Measurements from ENCODE around the gene FMN2. TPM values are rescaled to one million over a fixed set of nuclear protein-coding genes. Genes with fewer than 3 reads are reported as not detected.

The FMN2 gene
- total and polyA plus RNA-seq, 2 donors (not counting 1 experiment from before 2014, with no cell fraction given), result 8.0 to 13.7 TPM

GRCh38 chr1:240516069-240516468, 424.4 kb downstream of the FMN2 start:
- no peak for DNase-seq (ENCODE audit: low read depth in 2 of 2)
- Histone ChIP-seq H3K4me2 (ENCODE audit: extremely low read depth, insufficient read depth, low read length) (no peak overlapping the region), H3K9me3 (ENCODE audit: control insufficient read depth, insufficient read depth, low read depth, low read length) (no peaks in the 10 kb centered on the region), H3K27me3 (ENCODE audit: control insufficient read depth, insufficient read depth, low read length) (no peaks in the 10 kb centered on the region), H3K79me2 (ENCODE audit: control insufficient read depth, insufficient read depth, low read length) (no peaks in the 10 kb centered on the region), H3K4me1 (ENCODE audit: control insufficient read depth, extremely low read depth, insufficient read depth, low read length) (no peaks in the 10 kb centered on the region), H3K4me3 (replicated peaks in 1 of 4; ENCODE audit: control extremely low read depth in 1 of 4, insufficient read depth in 1 of 4, low read depth in 3 of 4, low read length in 4 of 4) (no peak overlapping the region), H4K20me1 (ENCODE audit: control insufficient read depth, extremely low read depth, insufficient read depth, low read length) (no peaks in the 10 kb centered on the region), H2AFZ (ENCODE audit: low read length) (no peak overlapping the region), H3K27ac (ENCODE audit: insufficient read depth, low read length) (no peak overlapping the region), H3K9ac (ENCODE audit: insufficient read depth, low read length) (no peak overlapping the region), H3K36me3 (ENCODE audit: control insufficient read depth, insufficient read depth, low read length) (no peaks in the 10 kb centered on the region)
- TF ChIP-seq EZH2 (IDR thresholded peaks at IDR 0.05; ENCODE audit: low read length, missing control alignments) (no peak), CTCF (conservative IDR thresholded peaks at IDR 0.05 in 1 of 2, IDR thresholded peaks at IDR 0.05 in 1 of 2; ENCODE audit: low read depth in 1 of 2, low read length in 2 of 2) (no peak)

- Histone ChIP-seq H2AFZ (ENCODE audit: low read length) (no peak overlapping the region), H4K20me1 (ENCODE audit: control insufficient read depth, extremely low read depth, insufficient read depth, low read length) (no peaks in the 10 kb centered on the region), H3K4me3 (replicated peaks in 1 of 4; ENCODE audit: control extremely low read depth in 1 of 4, insufficient read depth in 1 of 4, low read depth in 3 of 4, low read length in 4 of 4) (no peak overlapping the region), H3K36me3 (ENCODE audit: control insufficient read depth, insufficient read depth, low read length) (no peaks in the 10 kb centered on the region), H3K27ac (ENCODE audit: insufficient read depth, low read length) (no peak overlapping the region), H3K27me3 (ENCODE audit: control insufficient read depth, insufficient read depth, low read length) (no peaks in the 10 kb centered on the region), H3K4me1 (ENCODE audit: control insufficient read depth, extremely low read depth, insufficient read depth, low read length) (no peaks in the 10 kb centered on the region), H3K9ac (ENCODE audit: insufficient read depth, low read length) (no peak overlapping the region), H3K9me3 (ENCODE audit: control insufficient read depth, insufficient read depth, low read depth, low read length) (no peaks in the 10 kb centered on the region), H3K4me2 (ENCODE audit: extremely low read depth, insufficient read depth, low read length) (no peak overlapping the region), H3K79me2 (ENCODE audit: control insufficient read depth, insufficient read depth, low read length) (no peaks in the 10 kb centered on the region)
- TF ChIP-seq CTCF (conservative IDR thresholded peaks at IDR 0.05 in 1 of 2, IDR thresholded peaks at IDR 0.05 in 1 of 2; ENCODE audit: low read depth in 1 of 2, low read length in 2 of 2), result no peak
- TF ChIP-seq EZH2 (IDR thresholded peaks at IDR 0.05; ENCODE audit: low read length, missing control alignments), result no peak
- DNase-seq (ENCODE audit: low read depth in 2 of 2), result no peak
Observed at GRCh38 chr1:240517891-240518290, 426.2 kb downstream of the FMN2 start.

GRCh38 chr1:240522122-240522822, 430.6 kb downstream of the FMN2 start:
- H3K9ac ChIP-seq (ENCODE audit: insufficient read depth, low read length), result no peak overlapping the region
- H3K27me3 ChIP-seq (ENCODE audit: control insufficient read depth, insufficient read depth, low read length), result no peaks in the 10 kb centered on the region
- no peak for DNase-seq (ENCODE audit: low read depth in 2 of 2)
- TF ChIP-seq CTCF (conservative IDR thresholded peaks at IDR 0.05 in 1 of 2, IDR thresholded peaks at IDR 0.05 in 1 of 2; ENCODE audit: low read depth in 1 of 2, low read length in 2 of 2) (no peak), EZH2 (IDR thresholded peaks at IDR 0.05; ENCODE audit: low read length, missing control alignments) (no peak)
- H2AFZ ChIP-seq (ENCODE audit: low read length), result no peak overlapping the region
- no peak overlapping the region for H3K4me2 ChIP-seq (ENCODE audit: extremely low read depth, insufficient read depth, low read length)
- no peak overlapping the region for H3K4me3 ChIP-seq (replicated peaks in 1 of 4; ENCODE audit: control extremely low read depth in 1 of 4, insufficient read depth in 1 of 4, low read depth in 3 of 4, low read length in 4 of 4)
- H3K36me3 ChIP-seq (ENCODE audit: control insufficient read depth, insufficient read depth, low read length), result no peaks in the 10 kb centered on the region
- no peaks in the 10 kb centered on the region for H3K9me3 ChIP-seq (ENCODE audit: control insufficient read depth, insufficient read depth, low read depth, low read length)
- no peaks in the 10 kb centered on the region for H4K20me1 ChIP-seq (ENCODE audit: control insufficient read depth, extremely low read depth, insufficient read depth, low read length)
- no peaks in the 10 kb centered on the region for H3K79me2 ChIP-seq (ENCODE audit: control insufficient read depth, insufficient read depth, low read length)
- H3K4me1 ChIP-seq (ENCODE audit: control insufficient read depth, extremely low read depth, insufficient read depth, low read length), result no peaks in the 10 kb centered on the region
- no peak overlapping the region for H3K27ac ChIP-seq (ENCODE audit: insufficient read depth, low read length)
